Activated CD4-positive, alpha-beta memory T cell treated with anti-CD3 and anti-CD28 coated beads, Interleukin-2, amount 10 ng/mL, durations not matched to agents 7 days and 5 days (primary cell): ENCODE data around the gene RFPL4A. TPM values are rescaled to one million over a fixed set of nuclear protein-coding genes. Genes with fewer than 3 reads are reported as not detected.
A peak's percentile ranks its signal among the peaks of the same experiment; 100 is the strongest.
"Not testable (repeated sequence)": the region's sequence is repeated elsewhere in the genome, so short reads cannot be mapped to it uniquely, and the experiment has no call there.

Experiments used
- CTCF ChIA-PET: fragments of 350-600 bp; sonication (Branson Sonifier 250); formaldehyde crosslinking; loops from one replicate; lab custom pipeline; 2021; ENCODE audit warnings: antibody characterized with exemption, inconsistent platforms; lab: Charles Lee
- POLR2A ChIA-PET: fragments of 350-600 bp; sonication (Branson Sonifier 250); formaldehyde crosslinking; loops from one replicate; lab custom pipeline; 2021; ENCODE audit warnings: antibody characterized with exemption; lab: Charles Lee
- DNase-seq: peaks from one replicate; pipeline ENCODE4 v3.0.0-alpha.2; 2020
- H3K27ac Mint-ChIP-seq: one replicate; pipeline ENCODE4 v1.8.0; 2021; ENCODE audit warnings: mild to moderate bottlenecking, mixed read lengths
- H3K27me3 Mint-ChIP-seq: one replicate; pipeline ENCODE4 v1.8.0; 2021; ENCODE audit warnings: mixed read lengths
- H3K36me3 Mint-ChIP-seq: one replicate; pipeline ENCODE4 v1.8.0; 2021; ENCODE audit warnings: low read depth, mixed read lengths
- H3K4me1 Mint-ChIP-seq: one replicate; pipeline ENCODE4 v1.8.0; 2021; ENCODE audit warnings: mixed read lengths
- H3K4me3 Mint-ChIP-seq: one replicate; pipeline ENCODE4 v1.8.0; 2021; ENCODE audit warnings: mild to moderate bottlenecking, mixed read lengths
- H3K9me3 Mint-ChIP-seq: one replicate; pipeline ENCODE4 v1.8.0; 2021; ENCODE audit warnings: mixed read lengths
- total RNA-seq, 2 experiments: library from RNA; stranded (reverse); gene quantifications; one replicate each; pipeline ENCODE4 v1.2.3, GENCODE V29; 2021

RFPL4A gene
- total RNA-seq, 2 experiments from 2014 or later = not detected

GRCh38 chr19:55756808-55757207, 2.1 kb upstream of the RFPL4A start:
- H3K27ac Mint-ChIP-seq, H3K4me1 Mint-ChIP-seq, H3K36me3 Mint-ChIP-seq, H3K27me3 Mint-ChIP-seq, H3K4me3 Mint-ChIP-seq, POLR2A ChIA-PET, DNase-seq, CTCF ChIA-PET, H3K9me3 Mint-ChIP-seq: not testable (repeated sequence)

GRCh38 chr19:55766466-55766865, 7.6 kb downstream of the RFPL4A start:
- H3K4me1 Mint-ChIP-seq = no peaks in the 10 kb centered on the region
- DNase-seq = no peak
- H3K27ac Mint-ChIP-seq = no peak overlapping the region
- ChIA-PET POLR2A (no interaction called here), CTCF (no interaction called here)
- no peaks in the 10 kb centered on the region for H3K36me3 Mint-ChIP-seq
- H3K9me3 Mint-ChIP-seq = peaks cover 3% of the 10 kb centered on the region
- H3K4me3 Mint-ChIP-seq = no peak overlapping the region
- H3K27me3 Mint-ChIP-seq = peaks cover 1% of the 10 kb centered on the region

GRCh38 chr19:55768818-55769217, 9.9 kb downstream of the RFPL4A start, which contains the start of gene RFPL4AL1:
Gene RFPL4AL1, plus strand, starts transcription at chr19:55769118. Its CDS starts 2,687 bp downstream, at chr19:55771805.
- POLR2A ChIA-PET, DNase-seq, H3K4me3 Mint-ChIP-seq, H3K9me3 Mint-ChIP-seq, H3K27me3 Mint-ChIP-seq, H3K4me1 Mint-ChIP-seq, H3K27ac Mint-ChIP-seq, CTCF ChIA-PET, H3K36me3 Mint-ChIP-seq: not testable (repeated sequence)

DNA sequence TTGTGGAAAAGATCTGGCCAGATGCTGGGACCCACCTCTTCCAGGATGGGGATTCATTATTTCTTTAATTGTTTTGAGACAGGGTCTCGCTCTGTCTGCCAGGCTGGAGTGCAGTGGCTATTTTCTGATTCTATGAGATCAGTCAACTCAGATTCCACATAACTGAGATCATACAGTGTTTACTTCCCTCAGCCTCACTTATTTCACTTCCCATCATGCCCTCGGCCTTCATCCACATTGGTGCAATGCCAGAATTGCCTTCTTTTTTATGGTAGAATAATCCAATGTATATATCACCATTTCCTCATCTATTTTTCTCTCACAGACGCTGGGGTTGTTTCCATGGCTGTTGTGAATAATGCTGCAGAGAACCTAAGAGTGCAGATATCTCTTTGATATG, 10.7 kb downstream of the RFPL4A start:
- H3K36me3 Mint-ChIP-seq, H3K27me3 Mint-ChIP-seq, CTCF ChIA-PET, H3K4me1 Mint-ChIP-seq, H3K27ac Mint-ChIP-seq, H3K9me3 Mint-ChIP-seq, POLR2A ChIA-PET, DNase-seq, H3K4me3 Mint-ChIP-seq: not testable (repeated sequence)

DNA sequence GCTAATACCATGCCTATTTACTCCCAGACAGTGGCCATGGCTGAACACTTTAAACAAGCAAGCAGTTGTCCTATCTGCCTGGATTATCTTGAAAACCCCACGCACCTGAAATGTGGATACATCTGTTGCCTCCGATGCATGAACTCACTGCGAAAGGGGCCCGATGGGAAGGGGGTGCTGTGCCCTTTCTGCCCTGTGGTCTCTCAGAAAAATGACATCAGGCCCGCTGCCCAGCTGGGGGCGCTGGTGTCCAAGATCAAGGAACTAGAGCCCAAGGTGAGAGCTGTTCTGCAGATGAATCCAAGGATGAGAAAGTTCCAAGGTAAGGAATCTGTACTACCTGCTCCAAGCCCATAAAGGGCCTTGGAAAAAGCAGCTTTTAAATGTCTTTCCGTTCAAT, 18.6 kb downstream of the RFPL4A start:
- DNase-seq = no peak
- Mint-ChIP-seq H3K4me1 (no peaks in the 10 kb centered on the region), H3K27me3 (no peaks in the 10 kb centered on the region), H3K9me3 (no peaks in the 10 kb centered on the region), H3K27ac (no peak overlapping the region), H3K4me3 (no peak overlapping the region), H3K36me3 (no peaks in the 10 kb centered on the region)
- ChIA-PET CTCF (no interaction called here), POLR2A (no interaction called here)

DNA sequence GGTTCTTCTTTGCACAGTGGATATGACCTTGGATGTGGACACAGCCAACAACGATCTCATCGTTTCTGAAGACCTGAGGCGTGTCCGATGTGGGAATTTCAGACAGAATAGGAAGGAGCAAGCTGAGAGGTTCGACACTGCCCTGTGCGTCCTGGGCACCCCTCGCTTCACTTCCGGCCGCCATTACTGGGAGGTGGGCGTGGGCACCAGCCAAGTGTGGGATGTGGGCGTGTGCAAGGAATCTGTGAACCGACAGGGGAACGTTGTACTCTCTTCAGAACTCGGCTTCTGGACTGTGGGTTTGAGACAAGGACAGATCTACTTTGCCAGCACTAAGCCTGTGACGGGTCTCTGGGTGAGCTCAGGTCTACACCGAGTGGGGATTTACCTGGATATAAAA, 19.4 kb downstream of the RFPL4A start:
- no peak overlapping the region for H3K27ac Mint-ChIP-seq
- no peaks in the 10 kb centered on the region for H3K4me1 Mint-ChIP-seq
- ChIA-PET POLR2A (no interaction called here), CTCF (no interaction called here)
- H3K36me3 Mint-ChIP-seq = no peaks in the 10 kb centered on the region
- H3K4me3 Mint-ChIP-seq = no peak overlapping the region
- H3K27me3 Mint-ChIP-seq = no peaks in the 10 kb centered on the region
- no peaks in the 10 kb centered on the region for H3K9me3 Mint-ChIP-seq
- no peak for DNase-seq

GRCh38 chr19:55781112-55781511, 22.2 kb downstream of the RFPL4A start:
- DNase-seq = no peak
- Mint-ChIP-seq H3K4me3 (no peak overlapping the region), H3K27ac (no peak overlapping the region), H3K27me3 (no peaks in the 10 kb centered on the region), H3K9me3 (no peaks in the 10 kb centered on the region), H3K4me1 (no peaks in the 10 kb centered on the region), H3K36me3 (no peaks in the 10 kb centered on the region)
- ChIA-PET CTCF (no interaction called here), POLR2A (no interaction called here)

DNA sequence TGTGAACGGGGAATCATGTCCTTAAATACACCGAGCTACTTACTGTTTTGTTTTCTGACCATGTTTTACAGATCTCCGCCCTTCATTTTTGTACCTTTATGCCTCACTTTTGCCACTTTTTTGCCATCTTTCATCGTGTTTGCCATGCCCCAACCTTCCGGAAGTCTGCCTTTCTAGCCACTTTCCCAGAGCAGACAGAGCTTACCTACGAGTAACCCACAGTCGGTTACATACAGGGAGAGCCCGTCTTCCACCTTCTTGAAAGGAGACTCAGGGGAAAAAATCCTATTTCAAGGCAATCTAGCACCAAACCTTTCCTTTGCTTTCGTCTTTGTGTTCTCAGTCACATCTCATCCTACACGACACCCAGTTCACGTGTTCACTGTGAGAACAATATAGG, 36.1 kb downstream of the RFPL4A start:
- no peak for DNase-seq
- no peak overlapping the region for H3K4me3 Mint-ChIP-seq
- H3K4me1 Mint-ChIP-seq = no peaks in the 10 kb centered on the region
- H3K9me3 Mint-ChIP-seq = no peaks in the 10 kb centered on the region
- ChIA-PET POLR2A (no interaction called here), CTCF (interaction anchor here (1.2 kb wide), 1 partner anchor 15 kb away, joined by 3 read pairs; no protein-coding TSS in a partner anchor)
- H3K27ac Mint-ChIP-seq = no peak overlapping the region
- no peaks in the 10 kb centered on the region for H3K36me3 Mint-ChIP-seq
- H3K27me3 Mint-ChIP-seq = no peaks in the 10 kb centered on the region

- DNase-seq = no peak
- H3K27me3 Mint-ChIP-seq = no peaks in the 10 kb centered on the region
- no peak overlapping the region for H3K27ac Mint-ChIP-seq
- H3K4me3 Mint-ChIP-seq = no peak overlapping the region
- no peaks in the 10 kb centered on the region for H3K9me3 Mint-ChIP-seq
- H3K4me1 Mint-ChIP-seq = no peaks in the 10 kb centered on the region
- no peaks in the 10 kb centered on the region for H3K36me3 Mint-ChIP-seq
- ChIA-PET CTCF (no interaction called here), POLR2A (no interaction called here)
Observed at GRCh38 chr19:55801416-55801815, 42.5 kb downstream of the RFPL4A start.

GRCh38 chr19:55802281-55802680, 43.4 kb downstream of the RFPL4A start:
- Mint-ChIP-seq H3K9me3 (peaks cover 4% of the 10 kb centered on the region), H3K4me1 (no peaks in the 10 kb centered on the region), H3K4me3 (no peak overlapping the region), H3K36me3 (no peaks in the 10 kb centered on the region), H3K27ac (no peak overlapping the region), H3K27me3 (no peaks in the 10 kb centered on the region)
- no peak for DNase-seq
- ChIA-PET POLR2A (no interaction called here), CTCF (no interaction called here)

- peak; percentile 32 for DNase-seq
- ChIA-PET CTCF (interaction anchor here (0.8 to 4.1 kb wide), 3 partner anchors 15 to 177 kb away, joined by 3 to 23 read pairs (median 3); partner anchors contain the start of gene NLRP11), POLR2A (no interaction called here)
- peaks cover 8% of the 10 kb centered on the region for H3K9me3 Mint-ChIP-seq
- H3K4me3 Mint-ChIP-seq = no peak overlapping the region
- no peaks in the 10 kb centered on the region for H3K27me3 Mint-ChIP-seq
- H3K27ac Mint-ChIP-seq = no peak overlapping the region
- no peaks in the 10 kb centered on the region for H3K36me3 Mint-ChIP-seq
- no peaks in the 10 kb centered on the region for H3K4me1 Mint-ChIP-seq
Observed at GRCh38 chr19:55809381-55810058, 50.6 kb downstream of the RFPL4A start.

- no peaks in the 10 kb centered on the region for H3K36me3 Mint-ChIP-seq
- H3K27ac Mint-ChIP-seq = no peak overlapping the region
- ChIA-PET CTCF (interaction anchor here (4.1 kb wide), 1 partner anchor 179 kb away, joined by 23 read pairs; no protein-coding TSS in a partner anchor), POLR2A (no interaction called here)
- no peaks in the 10 kb centered on the region for H3K27me3 Mint-ChIP-seq
- no peaks in the 10 kb centered on the region for H3K4me1 Mint-ChIP-seq
- H3K4me3 Mint-ChIP-seq = no peak overlapping the region
- H3K9me3 Mint-ChIP-seq = peaks cover 12% of the 10 kb centered on the region
- no peak for DNase-seq
Observed at GRCh38 chr19:55811340-55811739, 52.4 kb downstream of the RFPL4A start.

GRCh38 chr19:55812449-55812848, 53.6 kb downstream of the RFPL4A start:
- H3K9me3 Mint-ChIP-seq = peaks cover 11% of the 10 kb centered on the region
- H3K27ac Mint-ChIP-seq = no peak overlapping the region
- H3K27me3 Mint-ChIP-seq = no peaks in the 10 kb centered on the region
- no peaks in the 10 kb centered on the region for H3K4me1 Mint-ChIP-seq
- ChIA-PET CTCF (interaction anchor here (4.1 kb wide), 1 partner anchor 180 kb away, joined by 23 read pairs; no protein-coding TSS in a partner anchor), POLR2A (no interaction called here)
- no peaks in the 10 kb centered on the region for H3K36me3 Mint-ChIP-seq
- H3K4me3 Mint-ChIP-seq = no peak overlapping the region
- DNase-seq = no peak
